Measurements from ENCODE around the gene LMNB1.

The LMNB1 gene

GRCh38 chr5:126864042-126864688 lies 87.2 kb downstream of the LMNB1 start:
- Histone ChIP-seq H3K36me3 (ENCODE audit: control insufficient read depth in 2 of 2, insufficient read depth in 1 of 2, low read length in 2 of 2) (no peaks in the 10 kb centered on the region), H3K4me3 (ENCODE audit: low read depth, low read length) (no peak overlapping the region), H3K9me3 (ENCODE audit: control insufficient read depth, insufficient read depth, low read depth, low read length) (no peaks in the 10 kb centered on the region), H3K4me1 (ENCODE audit: control insufficient read depth, insufficient read depth, low read length) (no peaks in the 10 kb centered on the region), H3K27ac (ENCODE audit: extremely low read depth, low read depth, low read length) (no peak overlapping the region)
- ChIA-PET POLR2A (no interaction called here), CTCF (no interaction called here)
- TF ChIP-seq SP2 (tag by site-specific recombination; IDR thresholded peaks at IDR 0.05) = 0 out of 2 replicates have a peak, but pooled peaks have one; percentile 7
- TF ChIP-seq FEZF1 (tag by site-specific recombination; IDR thresholded peaks at IDR 0.05) = no peak

- no peak overlapping the region for H3K27ac ChIP-seq (ENCODE audit: extremely low read depth, low read depth, low read length)
- H3K9me3 ChIP-seq (ENCODE audit: control insufficient read depth, insufficient read depth, low read depth, low read length) = no peaks in the 10 kb centered on the region
- H3K4me1 ChIP-seq (ENCODE audit: control insufficient read depth, insufficient read depth, low read length) = no peaks in the 10 kb centered on the region
- no peak for TF ChIP-seq PRDM4 (tag by site-specific recombination; IDR thresholded peaks at IDR 0.05)
- no peak for TF ChIP-seq ZNF830 (tag by site-specific recombination; IDR thresholded peaks at IDR 0.05; ENCODE audit: low read depth)
- TF ChIP-seq ZNF394 (tag by site-specific recombination; IDR thresholded peaks at IDR 0.05; ENCODE audit: borderline replicate concordance) = no peak
- TF ChIP-seq ZNF623 (tag by site-specific recombination; IDR thresholded peaks at IDR 0.05) = no peak
- no peak for TF ChIP-seq SALL2 (tag by site-specific recombination; IDR thresholded peaks at IDR 0.05; ENCODE audit: borderline replicate concordance)
- no peak for TF ChIP-seq HOXC10 (CRISPR knock-in tag; IDR thresholded peaks at IDR 0.05)
- TF ChIP-seq KLF16 (tag by site-specific recombination; IDR thresholded peaks at IDR 0.05) = no peak
- no peak for TF ChIP-seq ZNF19 (tag by site-specific recombination; IDR thresholded peaks at IDR 0.05; ENCODE audit: low read depth)
- TF ChIP-seq ZSCAN16 (tag by site-specific recombination; IDR thresholded peaks at IDR 0.05) = no peak
- ChIA-PET CTCF (interaction anchor here (0.6 to 1.1 kb wide), 2 partner anchors 208 to 788 kb away, joined by 3 to 5 read pairs; no protein-coding TSS in a partner anchor), POLR2A (no interaction called here)
- no peaks in the 10 kb centered on the region for H3K36me3 ChIP-seq (ENCODE audit: control insufficient read depth in 2 of 2, insufficient read depth in 1 of 2, low read length in 2 of 2)
- H3K4me3 ChIP-seq (ENCODE audit: low read depth, low read length) = no peak overlapping the region
Measured at GRCh38 chr5:126865299-126865698, 88.4 kb downstream of the LMNB1 start.

GRCh38 chr5:126866851-126867636 lies 90.1 kb downstream of the LMNB1 start:
- TF ChIP-seq ZFP37 (tag by site-specific recombination; IDR thresholded peaks at IDR 0.05) (no peak), ZNF704 (tag by site-specific recombination; IDR thresholded peaks at IDR 0.05) (no peak), RBAK (tag by site-specific recombination; IDR thresholded peaks at IDR 0.05) (no peak), MYNN (tag by site-specific recombination; IDR thresholded peaks at IDR 0.05; ENCODE audit: borderline replicate concordance) (no peak), ZNF37A (tag by site-specific recombination; IDR thresholded peaks at IDR 0.05) (no peak), PRDM4 (tag by site-specific recombination; IDR thresholded peaks at IDR 0.05) (no peak), ZNF76 (tag by site-specific recombination; IDR thresholded peaks at IDR 0.05; ENCODE audit: borderline replicate concordance, low read depth) (no peak), OVOL3 (tag by site-specific recombination; IDR thresholded peaks at IDR 0.05) (no peak), ZNF404 (tag by site-specific recombination; IDR thresholded peaks at IDR 0.05) (no peak), ZNF280D (tag by site-specific recombination; IDR thresholded peaks at IDR 0.05) (no peak), ZNF221 (tag by site-specific recombination; IDR thresholded peaks at IDR 0.05; ENCODE audit: borderline replicate concordance) (no peak), PRDM1 (tag by site-specific recombination; IDR thresholded peaks at IDR 0.05) (no peak)
- ChIA-PET POLR2A (no interaction called here), CTCF (no interaction called here)
- no peak overlapping the region for H3K4me3 ChIP-seq (ENCODE audit: low read depth, low read length)
- H3K9me3 ChIP-seq (ENCODE audit: control insufficient read depth, insufficient read depth, low read depth, low read length) = no peaks in the 10 kb centered on the region
- H3K4me1 ChIP-seq (ENCODE audit: control insufficient read depth, insufficient read depth, low read length) = no peaks in the 10 kb centered on the region
- no peak overlapping the region for H3K27ac ChIP-seq (ENCODE audit: extremely low read depth, low read depth, low read length)
- H3K36me3 ChIP-seq (ENCODE audit: control insufficient read depth in 2 of 2, insufficient read depth in 1 of 2, low read length in 2 of 2) = no peaks in the 10 kb centered on the region
